ENCODE measurements around the gene UBXN7.
"Not testable (repeated sequence)": the region's sequence is repeated elsewhere in the genome, so short reads cannot be mapped to it uniquely, and the experiment has no call there.

The UBXN7 gene

GRCh38 chr3:196316799-196317686 is 115.2 kb downstream of the UBXN7 start:
- DNase-seq (ENCODE audit: low spot score), result not testable (repeated sequence)

- DNase-seq (ENCODE audit: low spot score), result no peak
Measured at GRCh38 chr3:196315821-196316220, 116.4 kb downstream of the UBXN7 start.

- DNase-seq (ENCODE audit: low spot score), result no peak
Measured at GRCh38 chr3:196314597-196314996, 117.6 kb downstream of the UBXN7 start.

- DNase-seq (ENCODE audit: low spot score), result not testable (repeated sequence)
Measured at GRCh38 chr3:196314086-196314485, 118.1 kb downstream of the UBXN7 start.

- DNase-seq (ENCODE audit: low spot score), result not testable (repeated sequence)
Measured at GRCh38 chr3:196302960-196303359, 129.3 kb downstream of the UBXN7 start.

- DNase-seq (ENCODE audit: low spot score), result not testable (repeated sequence)
Measured at GRCh38 chr3:196302551-196302950, 129.7 kb downstream of the UBXN7 start.

GRCh38 chr3:196298521-196298920 is 133.7 kb downstream of the UBXN7 start:
- no peak for DNase-seq (ENCODE audit: low spot score)
